C4-2B (cell line): ENCODE data around the gene AOAH.

Source experiments
- CTCF ChIP-seq: fragments of 450-650 bp; conservative IDR thresholded peaks from 2 replicates; pipeline ENCODE4 v1.5.1; 2017; ENCODE audit warnings: mild to moderate bottlenecking
- ZFX ChIP-seq: fragments of 450-650 bp; IDR thresholded peaks from 2 replicates; pipeline ENCODE4 v1.6.1; 2017

- TF ChIP-seq CTCF (no peak), ZFX (no peak)
These were observed 186.2 kb downstream of the AOAH start for GRCh38 chr7:36538126-36538525.
